ENCODE results near the gene HPN.

HPN gene

GRCh38 chr19:35106898-35107541 is 65.5 kb downstream of the HPN start:
- no peak overlapping the region for H3K14ac ChIP-seq (ENCODE audit: low read length)
- H4K91ac ChIP-seq (ENCODE audit: low read depth, low read length) = no peak overlapping the region
- no peak overlapping the region for H3K18ac ChIP-seq (ENCODE audit: low read length)
- H3K9ac ChIP-seq (ENCODE audit: low read length) = no peak overlapping the region
- H3K4me1 ChIP-seq (ENCODE audit: control insufficient read depth in 1 of 2, insufficient read depth in 2 of 2, low read length in 2 of 2) = no peaks in the 10 kb centered on the region
- no peak overlapping the region for H2BK5ac ChIP-seq (ENCODE audit: low read depth, low read length, poor library complexity)
- no peak for DNase-seq
- no peak overlapping the region for H4K8ac ChIP-seq (ENCODE audit: low read depth, low read length)
- no peak overlapping the region for H3K4me2 ChIP-seq (ENCODE audit: low read length)
- H3K79me2 ChIP-seq (ENCODE audit: control insufficient read depth, insufficient read depth, low read length, poor library complexity) = no peaks in the 10 kb centered on the region
- H3K23ac ChIP-seq (ENCODE audit: low read length) = no peak overlapping the region
- no peak overlapping the region for H2AFZ ChIP-seq (ENCODE audit: insufficient read depth, low read length, poor library complexity)
- no peaks in the 10 kb centered on the region for H3K79me1 ChIP-seq (ENCODE audit: low read length)
- no peaks in the 10 kb centered on the region for H3K36me3 ChIP-seq (ENCODE audit: control insufficient read depth in 1 of 2, insufficient read depth in 2 of 2, low read length in 2 of 2)
- H2BK12ac ChIP-seq (ENCODE audit: low read length) = no peak overlapping the region
- peaks cover 8% of the 10 kb centered on the region for H3K9me3 ChIP-seq (ENCODE audit: insufficient read depth, low read depth, low read length)
- no peak overlapping the region for H3K27ac ChIP-seq (ENCODE audit: low read depth, low read length)
- H4K12ac ChIP-seq (ENCODE audit: low read depth, low read length) = no peak overlapping the region
- no peaks in the 10 kb centered on the region for H3K27me3 ChIP-seq (ENCODE audit: insufficient read depth, low read length)
- H2AK5ac ChIP-seq (ENCODE audit: low read length) = no peak overlapping the region
- H3K4me3 ChIP-seq (ENCODE audit: low read depth, low read length) = no peak overlapping the region
- no CpG with 5 or more reads among the region's 2 CpGs for WGBS (ENCODE audit: extremely low coverage, insufficient coverage, insufficient read length)
- no peak overlapping the region for H3K4ac ChIP-seq (ENCODE audit: low read depth, low read length)
- H2BK120ac ChIP-seq (ENCODE audit: insufficient read depth, low read length, poor library complexity) = no peak overlapping the region

- Histone ChIP-seq H4K8ac (ENCODE audit: low read depth, low read length) (no peak overlapping the region), H2BK12ac (ENCODE audit: low read length) (no peak overlapping the region), H4K12ac (ENCODE audit: low read depth, low read length) (no peak overlapping the region), H3K27me3 (ENCODE audit: insufficient read depth, low read length) (no peaks in the 10 kb centered on the region), H2BK120ac (ENCODE audit: insufficient read depth, low read length, poor library complexity) (no peak overlapping the region), H3K4me1 (ENCODE audit: control insufficient read depth in 1 of 2, insufficient read depth in 2 of 2, low read length in 2 of 2) (no peaks in the 10 kb centered on the region), H3K27ac (ENCODE audit: low read depth, low read length) (no peak overlapping the region), H3K23ac (ENCODE audit: low read length) (no peak overlapping the region), H3K36me3 (ENCODE audit: control insufficient read depth in 1 of 2, insufficient read depth in 2 of 2, low read length in 2 of 2) (no peaks in the 10 kb centered on the region), H3K4me3 (ENCODE audit: low read depth, low read length) (no peak overlapping the region), H2AFZ (ENCODE audit: insufficient read depth, low read length, poor library complexity) (no peak overlapping the region), H3K4me2 (ENCODE audit: low read length) (no peak overlapping the region), H3K79me2 (ENCODE audit: control insufficient read depth, insufficient read depth, low read length, poor library complexity) (no peaks in the 10 kb centered on the region), H2AK5ac (ENCODE audit: low read length) (no peak overlapping the region), H3K79me1 (ENCODE audit: low read length) (no peaks in the 10 kb centered on the region), H3K9me3 (ENCODE audit: insufficient read depth, low read depth, low read length) (peaks cover 8% of the 10 kb centered on the region), H3K18ac (ENCODE audit: low read length) (no peak overlapping the region), H3K9ac (ENCODE audit: low read length) (no peak overlapping the region), H3K4ac (ENCODE audit: low read depth, low read length) (no peak overlapping the region), H3K14ac (ENCODE audit: low read length) (no peak overlapping the region), H2BK5ac (ENCODE audit: low read depth, low read length, poor library complexity) (no peak overlapping the region), H4K91ac (ENCODE audit: low read depth, low read length) (no peak overlapping the region)
- DNase-seq = no peak
- no CpG with 5 or more reads among the region's 5 CpGs for WGBS (ENCODE audit: extremely low coverage, insufficient coverage, insufficient read length)
Observed at GRCh38 chr19:35107545-35107944, 66.0 kb downstream of the HPN start.

- no CpG with 5 or more reads among the region's 11 CpGs for WGBS (ENCODE audit: extremely low coverage, insufficient coverage, insufficient read length)
- Histone ChIP-seq H3K14ac (ENCODE audit: low read length) (no peak overlapping the region), H3K4me3 (ENCODE audit: low read depth, low read length) (no peak overlapping the region), H4K12ac (ENCODE audit: low read depth, low read length) (no peak overlapping the region), H3K79me2 (ENCODE audit: control insufficient read depth, insufficient read depth, low read length, poor library complexity) (no peaks in the 10 kb centered on the region), H3K23ac (ENCODE audit: low read length) (no peak overlapping the region), H3K4ac (ENCODE audit: low read depth, low read length) (no peak overlapping the region), H2AFZ (ENCODE audit: insufficient read depth, low read length, poor library complexity) (no peak overlapping the region), H3K9ac (ENCODE audit: low read length) (no peak overlapping the region), H2BK12ac (ENCODE audit: low read length) (no peak overlapping the region), H3K27ac (ENCODE audit: low read depth, low read length) (no peak overlapping the region), H4K91ac (ENCODE audit: low read depth, low read length) (no peak overlapping the region), H3K36me3 (ENCODE audit: control insufficient read depth in 1 of 2, insufficient read depth in 2 of 2, low read length in 2 of 2) (no peaks in the 10 kb centered on the region), H3K4me1 (ENCODE audit: control insufficient read depth in 1 of 2, insufficient read depth in 2 of 2, low read length in 2 of 2) (no peaks in the 10 kb centered on the region), H3K9me3 (ENCODE audit: insufficient read depth, low read depth, low read length) (peaks cover 8% of the 10 kb centered on the region), H2BK120ac (ENCODE audit: insufficient read depth, low read length, poor library complexity) (no peak overlapping the region), H2BK5ac (ENCODE audit: low read depth, low read length, poor library complexity) (no peak overlapping the region), H2AK5ac (ENCODE audit: low read length) (no peak overlapping the region), H3K79me1 (ENCODE audit: low read length) (no peaks in the 10 kb centered on the region), H4K8ac (ENCODE audit: low read depth, low read length) (no peak overlapping the region), H3K18ac (ENCODE audit: low read length) (no peak overlapping the region), H3K4me2 (ENCODE audit: low read length) (no peak overlapping the region), H3K27me3 (ENCODE audit: insufficient read depth, low read length) (no peaks in the 10 kb centered on the region)
- DNase-seq = no peak
Observed at GRCh38 chr19:35108730-35109129, 67.2 kb downstream of the HPN start.

GRCh38 chr19:35109395-35110112 is 68.0 kb downstream of the HPN start:
- WGBS (ENCODE audit: extremely low coverage, insufficient coverage, insufficient read length) = no CpG with 5 or more reads among the region's 22 CpGs
- H2BK5ac ChIP-seq (ENCODE audit: low read depth, low read length, poor library complexity) = no peak overlapping the region
- H4K91ac ChIP-seq (ENCODE audit: low read depth, low read length) = no peak overlapping the region
- no peak overlapping the region for H2AK5ac ChIP-seq (ENCODE audit: low read length)
- no peak overlapping the region for H3K9ac ChIP-seq (ENCODE audit: low read length)
- peaks cover 0 to under 1% of the 10 kb centered on the region in 2 experiments for H3K4me1 ChIP-seq (ENCODE audit: control insufficient read depth in 1 of 2, insufficient read depth in 2 of 2, low read length in 2 of 2)
- H4K8ac ChIP-seq (ENCODE audit: low read depth, low read length) = no peak overlapping the region
- H3K27me3 ChIP-seq (ENCODE audit: insufficient read depth, low read length) = no peaks in the 10 kb centered on the region
- H3K18ac ChIP-seq (ENCODE audit: low read length) = no peak overlapping the region
- peaks cover 8% of the 10 kb centered on the region for H3K9me3 ChIP-seq (ENCODE audit: insufficient read depth, low read depth, low read length)
- no peak overlapping the region for H2AFZ ChIP-seq (ENCODE audit: insufficient read depth, low read length, poor library complexity)
- H3K36me3 ChIP-seq (ENCODE audit: control insufficient read depth in 1 of 2, insufficient read depth in 2 of 2, low read length in 2 of 2) = no peaks in the 10 kb centered on the region
- no peak for DNase-seq
- H3K23ac ChIP-seq (ENCODE audit: low read length) = no peak overlapping the region
- no peaks in the 10 kb centered on the region for H3K79me2 ChIP-seq (ENCODE audit: control insufficient read depth, insufficient read depth, low read length, poor library complexity)
- H3K4me3 ChIP-seq (ENCODE audit: low read depth, low read length) = no peak overlapping the region
- H3K14ac ChIP-seq (ENCODE audit: low read length) = no peak overlapping the region
- no peak overlapping the region for H3K27ac ChIP-seq (ENCODE audit: low read depth, low read length)
- H2BK12ac ChIP-seq (ENCODE audit: low read length) = no peak overlapping the region
- no peak overlapping the region for H2BK120ac ChIP-seq (ENCODE audit: insufficient read depth, low read length, poor library complexity)
- H3K4ac ChIP-seq (ENCODE audit: low read depth, low read length) = no peak overlapping the region
- H4K12ac ChIP-seq (ENCODE audit: low read depth, low read length) = no peak overlapping the region
- H3K4me2 ChIP-seq (ENCODE audit: low read length) = no peak overlapping the region
- no peaks in the 10 kb centered on the region for H3K79me1 ChIP-seq (ENCODE audit: low read length)
